HG03097 (cell line): ENCODE data around the gene PPP2R5C.
A peak's percentile ranks its signal among the peaks of the same experiment; 100 is the strongest.
"Not testable (repeated sequence)": the region's sequence is repeated elsewhere in the genome, so short reads cannot be mapped to it uniquely, and the experiment has no call there.

ENCODE experiments used
- ATAC-seq: cut with Tn5 transposase; IDR thresholded peaks from one replicate; pipeline ENCODE4 v1.9.1; 2021; ENCODE audit not compliant: unreplicated experiment, low FRiP score

PPP2R5C gene

DNA sequence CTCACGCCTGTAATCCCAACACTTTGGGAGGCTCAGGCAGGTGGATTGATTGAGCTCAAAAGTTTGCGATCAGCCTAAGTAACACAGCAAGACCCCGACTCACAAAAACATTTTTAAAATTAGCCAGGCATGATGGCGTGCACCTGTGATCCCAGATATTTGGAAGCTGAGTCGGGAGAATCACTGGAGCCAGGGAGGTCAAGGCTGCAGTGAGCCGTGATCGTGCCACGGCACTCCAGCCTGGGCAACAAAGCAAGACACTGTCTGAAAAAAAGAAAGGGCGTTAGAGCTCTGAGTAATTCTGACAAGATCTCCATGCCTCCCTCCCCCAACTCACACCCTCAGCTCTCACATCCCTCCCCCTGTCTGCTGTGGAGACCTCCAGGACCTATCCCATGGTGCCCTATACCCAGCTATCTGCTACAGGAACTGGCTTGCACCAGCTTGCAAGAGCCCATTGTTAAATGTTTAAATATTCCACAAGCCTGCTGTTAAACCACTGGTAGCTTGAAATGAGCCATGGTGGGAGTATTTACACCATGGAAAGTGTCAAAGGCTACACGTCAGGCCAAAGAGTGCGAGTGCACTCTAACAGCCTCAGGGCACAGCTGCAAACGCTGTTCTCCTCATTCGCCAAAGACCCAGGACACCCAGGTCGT, 35.1 kb upstream of the PPP2R5C start:
- no peak for ATAC-seq

DNA sequence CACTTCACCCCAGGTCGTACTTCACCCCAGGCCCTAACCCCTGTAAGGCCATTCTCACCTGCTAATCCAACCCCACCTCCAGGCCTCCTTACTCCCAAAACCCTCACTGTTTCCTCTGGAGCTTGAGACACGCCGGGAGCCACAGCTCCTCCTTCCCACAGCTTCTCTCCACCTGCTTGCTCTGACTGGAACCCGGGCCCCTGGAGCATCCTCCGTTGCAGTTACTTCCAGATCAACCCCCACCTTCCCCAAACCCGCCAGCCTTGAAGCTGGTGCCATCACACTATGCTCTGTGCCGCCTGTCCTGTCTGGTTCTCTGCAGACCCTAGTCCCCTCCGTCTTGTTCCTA, 34.6 kb upstream of the PPP2R5C start:
- no peak for ATAC-seq

DNA sequence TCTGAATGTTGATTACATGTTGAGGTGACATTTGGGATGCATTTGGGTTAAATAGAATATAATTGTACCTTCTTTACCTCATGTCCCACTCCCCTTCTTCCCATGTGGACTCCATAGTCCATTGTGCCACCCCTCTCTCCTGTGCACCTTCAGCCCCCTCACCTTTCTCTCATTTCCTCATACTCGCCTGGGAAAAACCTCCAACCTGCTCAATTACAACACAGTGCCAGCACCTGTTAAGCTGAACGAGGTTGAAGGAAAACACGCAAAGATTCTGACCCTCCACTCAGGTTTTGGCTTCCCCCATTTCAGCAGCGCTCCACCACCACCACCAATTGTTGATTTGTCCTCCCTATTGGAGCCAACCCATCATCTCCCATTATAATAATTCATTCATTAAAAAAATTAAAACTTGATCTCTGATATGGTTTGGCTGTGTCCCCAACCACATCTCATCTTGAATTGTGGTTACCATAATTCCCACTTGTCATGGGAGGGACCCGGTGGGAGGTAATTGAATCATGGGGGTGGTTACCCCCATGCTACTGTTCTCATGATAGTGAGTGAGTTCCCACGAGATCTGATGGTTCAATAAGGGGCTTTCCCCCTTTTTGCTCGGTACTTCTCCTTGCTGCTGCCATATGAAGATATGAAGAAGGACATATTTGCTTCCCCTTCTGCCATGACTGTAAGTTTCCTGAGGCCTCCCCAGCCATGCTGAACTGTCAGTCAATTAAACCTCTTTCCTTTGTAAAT, 33.7 kb upstream of the PPP2R5C start:
- no peak for ATAC-seq

DNA sequence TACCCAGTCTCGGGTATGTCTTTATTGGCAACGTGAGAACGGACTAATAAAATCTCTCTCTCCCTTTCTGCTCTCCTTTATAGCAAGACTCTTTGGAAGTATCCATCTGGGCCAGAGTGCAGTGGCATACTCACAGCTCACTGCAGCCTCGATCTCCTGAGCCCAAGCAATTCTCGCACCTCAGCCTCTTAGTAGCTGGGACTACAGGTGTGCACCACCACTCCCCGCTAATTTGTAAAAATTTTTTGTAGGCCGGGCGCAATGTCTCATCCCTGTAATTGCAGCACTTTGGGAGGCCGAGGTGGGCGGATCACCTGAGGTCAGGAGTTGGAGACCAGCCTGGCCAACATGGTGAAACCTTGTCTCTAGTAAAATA, 33.2 kb upstream of the PPP2R5C start:
- no peak for ATAC-seq

DNA sequence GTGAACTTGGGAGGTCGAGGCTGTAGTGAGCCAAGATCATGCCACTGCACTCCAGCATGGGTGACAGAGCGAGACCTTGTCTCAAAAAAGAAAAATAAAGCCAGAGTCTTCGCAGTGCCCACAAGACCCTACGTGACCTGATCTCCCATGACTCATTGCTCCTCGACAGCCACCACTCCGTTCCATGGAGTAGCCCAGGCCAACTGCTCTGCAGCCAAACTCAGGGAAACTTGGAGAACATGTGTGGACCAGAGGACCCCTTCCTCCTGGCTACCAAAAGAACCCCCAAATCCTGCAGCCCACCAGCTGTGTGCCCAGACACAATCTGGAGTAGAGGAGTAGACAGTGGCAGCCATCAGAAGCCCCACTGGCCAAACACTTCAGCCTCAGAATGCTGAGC, 32.1 kb upstream of the PPP2R5C start:
- ATAC-seq = no peak

DNA sequence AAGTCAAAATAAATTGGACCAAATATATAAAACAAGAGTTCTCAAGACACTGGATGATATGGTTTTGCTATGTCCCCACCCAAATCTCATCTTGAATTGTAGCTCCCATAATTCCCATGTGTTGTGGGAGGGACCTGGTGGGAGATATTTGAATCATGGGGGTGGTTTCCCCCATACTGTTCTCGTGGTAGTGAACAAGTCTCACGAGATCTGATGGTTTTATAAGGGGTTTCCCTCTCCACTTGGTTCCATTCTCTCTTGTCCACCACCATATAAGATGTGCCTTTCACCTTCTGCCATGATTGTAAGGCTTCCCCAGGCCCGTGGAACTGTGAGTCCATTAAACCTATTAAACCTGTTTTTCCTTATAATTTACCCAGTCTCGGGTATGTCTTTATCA, 31.4 kb upstream of the PPP2R5C start:
- not testable (repeated sequence) for ATAC-seq

DNA sequence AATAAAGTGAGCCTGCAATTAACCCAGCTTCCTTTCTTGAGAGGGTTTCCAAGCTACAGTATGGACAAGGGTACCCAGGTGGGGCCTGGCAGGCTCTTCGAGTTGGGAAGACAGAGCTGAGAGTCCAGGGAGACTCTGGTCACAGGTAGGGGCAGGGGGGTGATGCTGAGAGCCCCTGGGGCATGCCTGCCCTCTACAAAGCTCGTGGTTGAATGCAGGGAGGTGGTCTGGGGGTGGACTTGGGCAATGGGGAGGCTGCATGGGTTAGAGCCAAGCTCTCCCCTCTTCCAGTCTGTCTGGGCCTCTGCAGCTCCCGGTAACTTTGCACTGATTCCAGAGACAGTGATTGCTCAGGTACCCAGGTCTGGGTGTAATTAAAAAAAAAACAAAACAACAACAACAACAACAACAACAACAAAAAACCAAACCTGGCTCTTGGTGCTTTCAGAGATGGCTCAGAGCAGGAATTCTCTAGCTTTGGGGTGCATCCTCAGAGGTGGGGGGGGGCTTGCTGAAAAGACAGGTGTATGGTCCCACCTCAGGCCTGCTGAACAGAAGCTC, 30.8 kb upstream of the PPP2R5C start:
- ATAC-seq = no peak

DNA sequence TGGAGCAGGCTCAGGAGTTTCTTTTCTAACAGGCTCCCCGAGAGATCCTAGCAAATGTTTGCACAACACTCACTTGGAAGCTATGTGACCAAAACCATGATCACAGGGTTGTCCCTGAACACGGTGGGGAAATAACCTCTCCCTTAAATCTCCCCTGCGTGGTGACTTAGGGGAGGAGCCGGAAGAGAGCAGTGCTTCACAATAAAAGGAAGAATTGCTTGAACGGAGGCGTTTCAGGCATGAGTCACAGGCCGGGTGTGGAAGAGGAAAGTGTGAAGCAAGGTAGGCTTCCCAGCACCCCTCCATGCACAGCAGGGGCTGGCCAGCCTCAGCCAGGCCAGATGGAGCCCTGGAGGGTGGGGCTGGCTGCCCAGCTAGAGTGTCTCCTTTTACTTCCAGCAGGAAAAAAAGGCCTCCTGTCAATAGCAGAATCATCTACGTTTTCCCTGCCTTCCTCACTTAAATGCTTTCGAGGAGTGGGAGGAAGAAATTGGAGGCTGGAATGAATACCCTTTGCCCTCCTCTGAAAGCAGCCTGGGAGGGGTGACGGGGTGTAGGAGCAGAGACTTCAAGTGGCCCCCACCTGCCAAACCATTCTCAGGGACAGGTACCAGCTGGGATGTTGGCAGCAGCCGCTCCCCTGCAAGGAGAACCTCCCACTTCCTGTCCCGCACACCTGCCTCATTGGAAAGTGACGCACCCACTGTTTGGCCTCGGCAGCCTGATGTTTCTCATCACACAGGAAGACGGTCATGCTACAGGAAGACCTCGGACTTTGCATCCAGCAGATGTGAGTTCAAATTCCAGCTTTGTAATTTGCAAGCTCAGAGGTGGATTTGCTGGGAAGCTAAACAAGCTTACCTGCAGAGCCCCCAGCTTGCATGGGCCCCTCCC, 30.1 kb upstream of the PPP2R5C start:
- ATAC-seq = peak; percentile 65

DNA sequence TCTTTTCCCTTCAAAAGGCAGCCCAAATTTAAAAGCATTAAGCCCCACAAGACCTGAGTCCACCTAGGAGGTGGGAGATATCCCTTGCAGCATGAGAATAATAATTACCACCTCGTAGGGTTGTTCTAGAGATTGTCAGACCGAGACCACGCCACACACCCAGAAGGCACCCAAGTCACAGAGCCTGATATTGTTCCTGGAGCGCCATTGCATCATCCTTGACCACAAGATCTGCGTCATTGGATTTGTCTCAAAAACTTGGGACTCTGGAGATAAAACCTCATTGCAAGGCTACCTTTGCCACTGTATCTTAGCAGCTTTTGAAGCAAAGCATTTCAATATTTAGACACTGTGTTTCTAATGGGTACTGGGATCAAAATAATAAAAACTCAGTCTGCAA, 29.4 kb upstream of the PPP2R5C start:
- no peak for ATAC-seq

DNA sequence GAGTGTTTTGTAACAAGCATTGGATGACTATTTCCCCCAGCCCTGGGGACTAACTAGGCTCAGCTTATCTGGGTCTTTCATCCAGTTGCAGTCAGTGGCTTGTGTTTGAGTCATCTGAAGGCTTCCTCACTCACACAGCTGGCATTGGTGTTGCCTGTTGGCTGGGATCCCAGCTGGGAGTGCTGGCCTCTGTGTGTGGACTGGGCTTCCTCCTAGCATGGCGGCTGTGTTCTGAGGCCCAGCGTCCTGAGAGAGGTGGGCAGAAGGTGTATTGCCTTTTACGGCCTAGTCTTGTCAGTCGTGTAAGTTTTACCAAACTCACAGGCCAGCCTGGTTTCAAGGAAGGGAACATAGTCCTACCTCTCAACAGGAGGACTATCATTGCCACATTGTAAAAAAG, 28.3 kb upstream of the PPP2R5C start:
- no peak for ATAC-seq

DNA sequence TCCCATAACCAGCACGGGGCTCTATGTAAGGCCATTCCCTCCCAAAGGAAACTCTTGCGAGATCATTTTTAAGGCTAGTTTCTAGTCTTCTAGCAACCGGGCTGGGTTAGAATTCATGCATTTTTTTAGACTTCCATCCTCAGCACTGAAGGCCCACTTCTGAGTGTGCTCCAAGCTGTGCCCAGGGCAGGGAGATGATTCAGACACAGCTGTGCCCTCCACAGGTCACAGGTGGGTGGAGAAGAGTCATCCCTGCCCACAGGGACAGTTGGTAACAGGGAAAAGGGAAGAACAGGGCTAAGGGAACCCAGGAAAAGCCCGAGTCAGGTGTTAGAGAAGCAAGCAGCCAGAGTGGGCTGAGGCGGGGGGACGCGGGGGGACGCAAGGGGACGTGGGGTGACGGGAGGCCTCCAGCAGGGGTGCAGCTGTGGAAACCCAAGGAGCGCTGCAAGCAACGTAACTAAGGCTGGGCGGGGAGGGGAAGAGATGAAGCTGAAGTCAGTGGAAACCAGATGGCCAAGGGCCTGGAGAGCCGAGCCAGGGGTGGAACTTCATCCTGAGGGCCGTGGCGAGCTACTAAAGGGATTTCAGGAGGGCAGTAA, 27.2 kb upstream of the PPP2R5C start:
- ATAC-seq = no peak

DNA sequence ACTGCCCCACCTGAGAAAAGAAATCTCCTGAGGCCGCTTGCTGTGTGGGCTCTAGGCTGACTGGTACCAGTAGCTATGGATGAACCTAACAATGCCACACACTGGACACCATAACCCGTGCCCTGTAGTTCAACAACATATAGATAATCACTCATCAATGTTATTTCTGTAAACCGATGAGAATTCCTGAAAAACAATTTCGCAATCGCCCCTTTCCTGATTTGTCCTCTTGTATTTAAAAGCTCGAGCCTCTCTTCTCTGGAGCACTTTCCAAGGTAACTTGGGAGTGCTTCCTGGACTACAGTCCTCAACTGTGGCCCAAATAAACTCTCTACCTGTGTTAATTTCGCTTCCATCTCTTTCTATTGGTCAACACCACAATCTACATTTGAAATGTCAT, 26.1 kb upstream of the PPP2R5C start:
- ATAC-seq = no peak

DNA sequence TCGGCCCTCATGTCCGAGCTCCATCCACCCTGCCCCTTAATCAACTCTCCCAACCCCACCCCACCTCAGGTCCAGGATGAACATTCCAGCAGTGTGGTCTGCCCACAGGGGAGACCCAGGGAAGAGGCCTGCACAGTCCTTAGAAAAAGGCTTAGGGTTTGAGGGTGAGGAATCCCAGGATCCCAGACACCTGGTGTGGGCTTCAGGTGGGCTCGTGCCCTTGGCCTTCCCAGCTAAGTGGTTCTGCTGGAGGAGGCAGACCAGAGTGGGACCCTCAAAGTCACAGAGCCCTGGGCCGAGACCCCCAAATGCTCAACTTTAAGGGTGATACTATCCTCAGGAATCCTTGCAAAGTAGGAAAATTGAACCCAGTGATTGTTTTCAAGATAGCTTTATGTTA, 25.4 kb upstream of the PPP2R5C start:
- no peak for ATAC-seq

DNA sequence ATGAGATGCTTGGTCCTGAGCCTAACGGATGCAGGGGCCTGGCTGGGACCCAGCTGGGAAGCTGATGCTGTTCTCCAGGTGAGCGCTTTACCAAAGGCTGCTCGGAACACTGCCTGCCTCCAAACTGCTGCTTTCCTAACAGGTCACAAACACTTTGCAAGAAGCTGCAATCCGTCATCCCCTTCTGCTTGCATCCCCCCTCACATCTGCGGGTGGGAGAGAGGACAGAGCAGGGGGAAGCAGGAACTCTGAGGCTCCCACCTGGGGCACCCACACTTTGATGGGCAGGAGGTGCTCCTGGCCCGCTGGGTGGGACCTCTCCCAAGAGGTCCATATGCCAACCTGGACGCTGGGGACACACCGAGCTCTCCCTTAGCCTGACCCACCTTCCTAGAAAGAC, 24.9 kb upstream of the PPP2R5C start:
- no peak for ATAC-seq

DNA sequence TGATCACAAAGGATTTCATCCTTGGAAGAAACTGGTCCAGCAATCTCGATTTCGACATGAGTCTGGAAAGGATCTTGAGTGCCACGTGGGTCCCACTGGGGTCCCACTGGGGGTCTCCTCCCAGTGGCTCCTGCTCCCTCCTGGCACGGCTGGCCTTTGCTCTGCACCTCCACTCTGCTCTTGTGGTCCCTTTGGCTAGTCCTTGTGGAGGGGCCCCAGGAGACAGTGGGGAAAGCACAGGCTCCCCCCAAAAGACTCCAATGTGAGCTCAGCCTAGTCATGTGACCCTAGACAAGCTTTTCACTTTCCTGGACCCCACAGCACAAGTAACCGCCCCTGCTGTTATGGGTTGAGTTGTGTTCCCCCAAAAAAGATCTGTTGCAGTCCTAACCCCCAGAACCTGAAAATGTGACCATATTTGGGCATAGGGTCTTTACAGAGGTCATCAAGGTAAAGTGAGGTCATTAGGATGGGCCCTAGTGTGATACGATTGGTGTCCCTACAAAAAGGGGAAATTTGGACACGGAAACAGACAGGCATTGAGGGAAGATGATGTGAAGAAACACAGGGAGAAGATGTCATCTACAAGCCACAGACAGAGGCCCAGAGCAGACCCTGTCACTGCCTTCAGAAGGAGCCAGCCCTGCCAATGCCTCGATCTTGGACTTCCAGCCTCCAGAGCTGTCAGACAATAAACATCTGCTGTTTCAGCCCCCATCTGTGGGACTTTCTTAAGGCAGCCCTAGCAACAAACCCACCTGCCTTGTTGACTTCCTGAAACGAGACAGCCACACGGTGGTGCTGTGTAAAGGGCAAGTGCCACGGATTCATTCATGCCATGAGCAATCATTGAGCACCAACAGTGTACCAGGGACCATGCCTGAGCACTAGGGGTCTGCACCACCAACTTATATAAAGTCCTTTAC, 23.8 kb upstream of the PPP2R5C start:
- no peak for ATAC-seq

DNA sequence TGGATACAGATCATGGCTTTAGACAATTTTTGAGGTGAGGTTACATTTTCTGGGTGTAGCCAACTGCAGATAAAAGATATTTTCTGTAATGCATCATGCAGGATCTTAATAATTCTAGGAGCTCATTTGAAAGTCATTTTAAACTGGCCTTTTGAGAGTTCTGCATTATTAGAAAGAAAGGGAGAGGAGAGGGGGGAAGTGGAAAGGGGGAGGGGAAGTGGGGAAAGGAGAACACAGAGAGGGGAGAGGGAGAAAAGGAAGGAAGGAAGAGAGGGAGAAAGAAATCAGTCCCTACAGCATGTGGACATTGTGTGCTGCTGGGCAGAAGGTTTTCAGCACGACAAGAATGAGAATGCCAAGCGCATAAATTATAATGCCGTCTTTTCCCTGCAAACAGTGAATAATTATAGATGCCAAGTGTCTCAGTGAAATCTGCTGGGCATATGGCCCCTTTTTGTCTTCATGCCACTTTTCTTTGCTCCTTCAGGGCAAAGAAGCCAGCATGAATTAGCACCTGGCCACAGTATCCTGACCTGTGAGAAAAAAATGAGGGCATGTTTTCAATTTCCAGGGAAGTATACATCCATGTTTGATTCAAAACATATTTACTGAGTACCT, 22.7 kb upstream of the PPP2R5C start:
- no peak for ATAC-seq

DNA sequence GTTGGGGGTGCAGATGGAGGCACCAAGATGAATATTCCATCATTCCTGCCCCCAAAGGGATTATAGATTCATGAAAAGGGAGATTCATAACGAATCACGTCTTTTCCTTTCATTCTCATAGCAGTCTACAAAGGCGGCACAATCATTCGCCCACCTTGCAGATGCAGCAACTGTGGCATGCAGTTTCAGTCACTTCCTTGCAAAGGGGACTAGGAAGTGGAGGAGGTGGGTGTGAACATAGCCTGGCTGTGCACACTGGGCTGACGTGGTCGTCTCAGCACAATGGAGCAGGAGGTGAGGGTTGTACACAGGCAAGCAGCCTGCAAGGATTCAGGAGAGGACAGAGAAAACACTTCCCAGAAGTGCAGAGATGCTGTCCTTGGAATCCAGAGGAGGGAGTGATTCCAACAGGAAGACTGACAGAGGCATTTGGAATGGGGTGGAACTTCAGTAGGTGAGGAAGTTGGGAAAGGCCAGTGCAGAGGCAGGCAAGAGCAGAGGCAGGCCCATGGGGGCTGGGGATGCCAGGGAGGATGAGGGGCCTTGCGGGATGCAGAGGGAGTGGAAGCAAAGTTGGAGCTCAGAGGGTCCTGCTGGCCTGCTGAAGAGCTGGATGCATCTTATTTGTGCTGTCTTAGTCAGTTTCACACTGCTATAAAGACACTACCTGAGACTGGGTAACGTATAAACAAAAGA, 21.9 kb upstream of the PPP2R5C start:
- no peak for ATAC-seq

DNA sequence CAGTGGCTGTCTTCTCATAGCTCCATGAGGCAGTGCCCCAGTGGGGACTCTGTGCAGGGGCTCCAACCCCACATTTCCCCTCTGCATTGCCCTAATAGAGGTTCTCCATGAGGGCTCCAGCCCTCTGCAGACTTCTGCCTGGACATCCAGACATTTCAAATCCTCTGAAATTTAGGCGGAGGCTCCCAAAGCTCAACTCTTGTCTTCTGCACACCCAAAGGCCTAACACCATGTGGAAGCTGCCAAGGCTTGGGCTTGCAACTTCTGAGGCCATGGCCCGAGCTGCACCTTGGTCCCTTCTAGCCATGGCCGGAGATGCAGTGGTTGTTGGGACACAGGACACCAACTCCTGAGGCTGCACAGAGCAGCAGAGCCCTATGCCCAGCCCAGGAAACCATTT, 20.5 kb upstream of the PPP2R5C start:
- ATAC-seq = no peak

DNA sequence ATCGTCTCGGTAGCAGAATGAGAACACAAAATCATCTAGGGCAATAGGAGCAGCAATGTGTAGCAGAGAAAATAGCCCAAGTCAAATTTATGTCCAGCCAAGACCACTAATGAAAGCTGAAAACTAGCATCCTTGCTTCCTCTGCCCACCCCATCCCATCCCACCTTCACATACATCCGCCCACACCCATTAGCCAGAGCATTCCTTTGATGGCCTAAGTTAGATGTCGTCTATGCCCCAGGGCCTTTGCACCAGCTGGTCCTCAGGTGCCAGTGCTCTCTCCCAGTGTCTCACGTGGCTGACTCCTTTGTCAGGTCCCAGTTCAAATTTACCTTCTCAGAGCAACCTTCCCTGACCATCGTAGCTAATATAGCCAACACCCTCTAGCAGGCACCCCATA, 17.8 kb upstream of the PPP2R5C start:
- ATAC-seq = no peak
